ENCODE results near the gene PIAS2.

DNA sequence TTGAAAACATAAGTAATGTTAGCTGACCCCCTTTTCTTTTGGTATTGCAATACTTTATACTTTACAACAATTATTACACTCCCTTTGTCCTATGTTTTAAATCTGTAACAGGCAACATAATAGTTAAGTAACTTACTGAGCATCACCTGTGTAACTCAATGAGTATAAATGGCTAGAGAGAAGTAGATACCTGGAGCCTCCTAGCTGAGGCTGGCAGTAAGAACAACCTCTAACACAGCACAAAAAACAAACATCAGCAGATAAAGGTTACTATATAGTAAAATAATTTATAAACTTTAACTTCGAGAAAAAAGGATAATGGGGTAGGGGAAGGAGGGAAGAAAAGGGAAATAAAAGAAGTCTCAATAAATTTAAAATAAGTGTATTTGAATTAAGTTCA, 87.4 kb downstream of the PIAS2 start:
- TF ChIP-seq, protein P1, sequence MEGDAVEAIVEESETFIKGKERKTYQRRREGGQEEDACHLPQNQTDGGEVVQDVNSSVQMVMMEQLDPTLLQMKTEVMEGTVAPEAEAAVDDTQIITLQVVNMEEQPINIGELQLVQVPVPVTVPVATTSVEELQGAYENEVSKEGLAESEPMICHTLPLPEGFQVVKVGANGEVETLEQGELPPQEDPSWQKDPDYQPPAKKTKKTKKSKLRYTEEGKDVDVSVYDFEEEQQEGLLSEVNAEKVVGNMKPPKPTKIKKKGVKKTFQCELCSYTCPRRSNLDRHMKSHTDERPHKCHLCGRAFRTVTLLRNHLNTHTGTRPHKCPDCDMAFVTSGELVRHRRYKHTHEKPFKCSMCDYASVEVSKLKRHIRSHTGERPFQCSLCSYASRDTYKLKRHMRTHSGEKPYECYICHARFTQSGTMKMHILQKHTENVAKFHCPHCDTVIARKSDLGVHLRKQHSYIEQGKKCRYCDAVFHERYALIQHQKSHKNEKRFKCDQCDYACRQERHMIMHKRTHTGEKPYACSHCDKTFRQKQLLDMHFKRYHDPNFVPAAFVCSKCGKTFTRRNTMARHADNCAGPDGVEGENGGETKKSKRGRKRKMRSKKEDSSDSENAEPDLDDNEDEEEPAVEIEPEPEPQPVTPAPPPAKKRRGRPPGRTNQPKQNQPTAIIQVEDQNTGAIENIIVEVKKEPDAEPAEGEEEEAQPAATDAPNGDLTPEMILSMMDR (conservative IDR thresholded peaks at IDR 0.05 in 1 of 2, IDR thresholded peaks at IDR 0.05 in 1 of 2; ENCODE audit: extremely low read depth in 1 of 2, insufficient read depth in 1 of 2, low read depth in 1 of 2, low read length in 2 of 2) = peak in 1 of 2 donors; percentile 3
- TF ChIP-seq EZH2 (IDR thresholded peaks at IDR 0.05; ENCODE audit: borderline replicate concordance, low read length) = no peak

Data from mammary epithelial cell (primary cell).